Body of pancreas (tissue), 4 donors: ENCODE results near the gene FCN1. TPM values are rescaled to one million over a fixed set of nuclear protein-coding genes. Genes with fewer than 3 reads are reported as not detected.

Experiments used
- ATAC-seq: fragments of 150-250 bp; one replicate; pipeline ENCODE4 v1.9.1; 2016
- DNase-seq, 4 donors: peaks; one replicate each; pipeline ENCODE4 v3.0.0-alpha.2; 2019
- H3K27ac ChIP-seq, 4 donors: fragments of 200-600 bp; sonication (generic); 1 replicate in 3 of 4; 2 replicates in 1 of 4; pipeline versions ENCODE4 v1.5.1 to v1.6.1; 2016 to 2019; ENCODE audit warnings: mild to moderate bottlenecking in 1 of 4, mixed read lengths in 1 of 4, moderate library complexity in 1 of 4
- H3K27me3 ChIP-seq, 2 donors: fragments of 200-600 bp; sonication (generic); one replicate each; pipeline ENCODE4 v1.6.0; 2016; ENCODE audit warnings: mild to moderate bottlenecking in 1 of 2
- H3K36me3 ChIP-seq, 2 donors: fragments of 200-600 bp; sonication (generic); replicated peaks in 1 of 2; 2 replicates each; pipeline ENCODE4 v1.5.1; 2016; ENCODE audit warnings: low read depth in 2 of 2; ENCODE audit not compliant: insufficient read depth in 1 of 2
- H3K4me1 ChIP-seq: fragments of 200-600 bp; sonication (generic); one replicate; pipeline ENCODE4 v1.6.0; 2016
- H3K4me3 ChIP-seq, 2 donors: fragments of 200-600 bp; sonication (generic); 1 replicate in 1 of 2; 2 replicates in 1 of 2; pipeline ENCODE4 v1.5.1; 2016 to 2019
- H3K9me3 ChIP-seq, 3 donors: fragments of 200-600 bp; sonication (generic); 1 replicate in 2 of 3; 2 replicates in 1 of 3; pipeline ENCODE4 v1.5.1; 2016
- CTCF ChIP-seq, 7 experiments: fragments of 450-650 bp in 4 of 7; fragments of 200-600 bp in 3 of 7; sonication (generic) in 3 of 7; IDR thresholded peaks; one replicate each; pipeline ENCODE4 v1.5.1; 2016 to 2019; ENCODE audit warnings: antibody characterized with exemption in 7 of 7
- POLR2A ChIP-seq, 3 donors: fragments of 450-650 bp; IDR thresholded peaks; one replicate each; pipeline ENCODE4 v1.6.1; 2016; ENCODE audit warnings: antibody characterized with exemption in 3 of 3, mild to moderate bottlenecking in 2 of 3
- WGBS, 2 donors: methylation state at CpG; one replicate each; pipeline ENCODE4 v1.1.5; 2017; 5-methylcytosine and 5-hydroxymethylcytosine counted together
- intact Hi-C: fragments of 100-400 bp; cut with DNase I; formaldehyde crosslinking; loops from one replicate; pipeline ENCODE4 v1.15.1; 2023
- total RNA-seq, 2 donors: library from RNA; depleted of rRNA; stranded (reverse); fragments of >200 nt; gene quantifications; one replicate each; pipeline ENCODE4 v1.1.0, GENCODE V29; 2016

Gene FCN1
- total RNA-seq, 2 donors from 2014 or later = not detected

GRCh38 chr9:134939080-134939733, 21.5 kb upstream of the FCN1 start:
- no peaks in the 10 kb centered on the region for H3K27me3 ChIP-seq
- no peak for DNase-seq
- H3K36me3 ChIP-seq = no peaks in the 10 kb centered on the region
- H3K4me3 ChIP-seq = no peak overlapping the region
- no peak for ATAC-seq
- intact Hi-C loops = no loop called here
- H3K9me3 ChIP-seq = no peaks in the 10 kb centered on the region
- 64 to 70% methylated on average over 15 to 16 of the region's 16 CpGs for WGBS, 2 donors
- TF ChIP-seq CTCF (IDR thresholded peaks at IDR 0.05) (no peak), POLR2A (IDR thresholded peaks at IDR 0.05) (no peak)
- H3K27ac ChIP-seq = no peak overlapping the region
- H3K4me1 ChIP-seq = peaks cover 16% of the 10 kb centered on the region

- DNase-seq (no peak), ATAC-seq (no peak)
- no peaks in the 10 kb centered on the region for H3K36me3 ChIP-seq
- TF ChIP-seq CTCF (IDR thresholded peaks at IDR 0.05) (no peak), POLR2A (IDR thresholded peaks at IDR 0.05) (no peak)
- no peak overlapping the region for H3K27ac ChIP-seq
- intact Hi-C loops = no loop called here
- H3K4me3 ChIP-seq = no peak overlapping the region
- peaks cover 16% of the 10 kb centered on the region for H3K4me1 ChIP-seq
- no peaks in the 10 kb centered on the region for H3K27me3 ChIP-seq
- no peaks in the 10 kb centered on the region for H3K9me3 ChIP-seq
- WGBS, 2 donors = 56 to 71% methylated on average over 7 to 21 of the region's 21 CpGs
These were observed 20.8 kb upstream of the FCN1 start for GRCh38 chr9:134938346-134939079.

- Histone ChIP-seq H3K27me3 (no peaks in the 10 kb centered on the region), H3K36me3 (no peaks in the 10 kb centered on the region), H3K4me3 (no peak overlapping the region), H3K4me1 (peaks cover 11% of the 10 kb centered on the region), H3K27ac (no peak overlapping the region), H3K9me3 (no peaks in the 10 kb centered on the region)
- DNase-seq (no peak), ATAC-seq (no peak)
- intact Hi-C loops = no loop called here
- TF ChIP-seq POLR2A (IDR thresholded peaks at IDR 0.05) (no peak), CTCF (IDR thresholded peaks at IDR 0.05) (no peak)
- WGBS, 2 donors = 69 to 90% methylated on average over 4 to 11 of the region's 11 CpGs
These were observed 20.0 kb upstream of the FCN1 start for GRCh38 chr9:134937566-134938345.

- no peak for TF ChIP-seq CTCF (IDR thresholded peaks at IDR 0.05)
- TF ChIP-seq POLR2A (IDR thresholded peaks at IDR 0.05) = no peak
- intact Hi-C loops = no loop called here
- Histone ChIP-seq H3K9me3 (no peaks in the 10 kb centered on the region), H3K4me1 (peaks cover 5% of the 10 kb centered on the region), H3K27ac (no peak overlapping the region), H3K27me3 (no peaks in the 10 kb centered on the region), H3K4me3 (no peak overlapping the region), H3K36me3 (no peaks in the 10 kb centered on the region)
- ATAC-seq (no peak), DNase-seq (no peak)
- 46 to 50% methylated on average over 3 to 9 of the region's 9 CpGs for WGBS, 2 donors
These were observed 19.4 kb upstream of the FCN1 start for GRCh38 chr9:134937164-134937555.
